Frontal cortex (tissue), 4 donors: ENCODE results near the gene PSTK. TPM values are rescaled to one million over a fixed set of nuclear protein-coding genes. Genes with fewer than 3 reads are reported as not detected.

Experiments used
- DNase-seq, 2 donors: peaks; one replicate each; pipeline ENCODE4 v3.0.0; 2012; ENCODE audit warnings: low spot score in 2 of 2
- FAIRE-seq: peaks from 2 replicates; lab custom pipeline; 2012; peaks lifted over from hg19 to GRCh38; lab: Jason Lieb, UNC
- total RNA-seq: library from RNA; depleted of rRNA; stranded (reverse); fragments of >200 nt; gene quantifications from one replicate; pipeline ENCODE4 v1.2.3, GENCODE V29; 2014
- donor health status: control.
- donor health status: control.
- donor health status: control.

The PSTK gene
- total RNA-seq, 1 donor from 2014 or later: 9.8 TPM

DNA sequence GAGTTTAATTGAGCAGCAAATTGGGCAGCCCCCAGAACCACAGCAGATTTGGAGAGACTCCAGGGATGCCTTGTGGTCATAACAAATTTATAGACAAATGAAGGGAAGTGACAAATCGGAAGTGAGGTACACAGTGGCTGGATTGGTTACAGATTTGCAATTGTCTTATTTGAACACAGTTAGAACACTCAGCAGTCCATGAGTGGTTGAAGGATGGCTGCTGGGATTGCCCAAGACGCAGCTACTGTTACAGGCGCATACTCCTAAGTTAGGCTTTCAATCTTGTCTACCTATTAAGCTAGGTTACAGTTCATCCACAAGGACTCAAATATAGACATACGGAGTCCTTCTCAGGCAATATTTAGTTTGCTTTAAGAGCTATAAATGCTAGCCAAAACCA lies 36.0 kb downstream of the PSTK start:
- FAIRE-seq: no peak
- no peak for DNase-seq

DNA sequence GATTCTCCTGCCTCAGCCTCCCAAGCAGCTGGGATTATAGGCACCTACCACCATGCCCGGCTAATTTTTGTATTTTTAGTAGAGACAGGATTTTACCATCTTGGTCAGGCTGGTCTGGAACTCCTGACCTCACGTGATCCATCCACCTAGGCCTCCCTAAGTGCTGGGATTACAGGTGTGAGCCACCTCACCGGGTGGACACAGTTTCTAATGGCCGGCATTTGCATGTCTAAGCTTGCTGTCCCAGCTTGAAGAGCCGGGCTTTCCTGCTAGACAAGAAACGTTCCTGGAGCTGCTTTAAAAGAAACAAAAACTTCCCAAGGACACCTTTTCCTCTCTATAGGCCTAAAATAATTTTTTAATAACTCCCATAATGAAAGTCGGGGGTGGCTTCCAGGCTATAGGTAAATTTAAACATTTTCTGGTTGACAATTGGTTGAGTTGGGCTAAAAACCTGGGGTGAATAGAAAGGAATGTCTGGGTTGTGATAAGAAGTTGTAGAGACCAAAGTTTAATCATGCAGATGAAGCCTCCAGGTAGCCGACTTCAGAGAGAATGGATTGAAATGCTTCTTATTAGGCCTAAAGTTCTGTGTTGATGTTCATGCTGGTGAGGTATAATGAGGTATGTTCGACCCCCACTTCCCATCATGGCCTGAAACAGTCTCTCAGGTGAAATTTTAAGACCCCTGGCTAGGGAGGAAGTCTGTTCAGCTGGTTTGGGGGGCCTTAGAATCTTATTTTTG lies 37.4 kb downstream of the PSTK start:
- FAIRE-seq: no peak

DNA sequence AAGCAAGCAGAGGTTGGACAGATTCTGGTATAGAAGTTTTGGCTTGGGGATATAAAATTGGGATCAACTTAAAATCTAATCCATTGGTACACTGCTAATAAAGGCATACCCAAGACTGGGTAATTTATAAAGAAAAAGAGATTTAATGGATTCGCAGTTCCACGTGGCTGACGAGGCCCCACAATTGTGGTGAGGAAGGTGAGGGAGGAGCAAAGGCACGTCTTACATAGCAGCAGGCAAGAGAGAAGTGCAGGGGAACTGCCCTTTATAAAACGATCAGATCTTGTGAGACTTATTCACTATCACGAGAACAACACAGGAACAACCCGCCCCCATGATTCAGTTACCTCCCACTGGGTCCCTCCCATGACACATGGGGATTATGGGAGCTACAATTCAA lies 38.3 kb downstream of the PSTK start:
- DNase-seq: no peak
- FAIRE-seq: no peak

More for the DNA sequence above, 37.4 kb downstream of the PSTK start:
- DNase-seq: no peak

DNA sequence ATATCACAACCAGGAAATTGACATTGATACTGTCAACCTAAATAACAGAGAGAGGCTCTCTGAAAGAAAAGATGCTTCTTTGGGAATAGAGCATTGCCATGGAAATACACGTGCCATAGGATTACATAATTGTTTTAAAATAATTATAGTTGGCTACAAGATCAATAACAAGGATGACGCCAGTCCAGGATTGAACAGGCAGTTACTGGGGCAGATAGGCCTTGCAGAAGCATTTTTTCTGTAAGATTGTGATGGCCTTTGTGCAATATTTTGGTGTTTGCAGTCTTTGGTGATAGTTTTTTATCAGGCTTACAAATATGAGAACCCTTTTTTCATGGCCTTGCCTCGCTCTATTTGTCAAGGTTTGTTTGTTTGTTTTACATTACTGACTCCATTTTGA lies 39.1 kb downstream of the PSTK start:
- DNase-seq (no peak), FAIRE-seq (no peak)

DNA sequence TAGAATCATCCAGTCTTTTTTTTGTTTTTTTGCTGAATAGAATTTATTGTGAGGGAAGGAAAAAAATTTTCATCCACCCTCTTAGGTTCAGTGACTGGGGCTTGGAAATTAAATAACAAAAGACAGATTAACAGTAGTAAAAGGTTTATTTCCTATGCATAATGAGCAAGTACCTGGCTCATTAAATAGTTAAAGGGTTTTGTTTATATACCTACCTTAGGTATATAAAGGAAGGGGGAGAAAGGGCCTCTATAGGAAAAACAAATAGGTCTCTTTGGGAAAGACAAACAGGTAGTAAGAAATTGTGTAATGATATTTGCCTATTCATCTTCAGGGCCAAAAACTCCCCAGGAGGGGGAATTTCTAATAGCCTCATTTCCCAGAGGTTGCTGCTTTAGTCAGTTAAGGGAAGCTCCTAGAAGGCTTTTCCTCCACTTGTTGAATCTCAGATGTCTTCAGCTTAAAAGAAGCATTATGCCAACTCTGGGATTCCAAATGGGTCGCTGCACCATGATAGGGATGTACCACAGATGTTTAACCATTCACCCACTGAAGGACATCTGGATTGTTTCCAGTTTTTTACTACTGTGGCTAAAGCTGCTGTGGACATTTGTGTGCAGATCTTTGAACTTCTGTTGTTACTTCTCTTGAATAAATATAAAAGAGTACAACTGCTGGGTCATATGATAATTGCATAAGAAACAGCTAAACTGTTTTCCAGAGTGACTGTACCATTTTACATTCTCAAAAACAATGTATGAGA lies 39.9 kb downstream of the PSTK start:
- DNase-seq: no peak
- no peak for FAIRE-seq

DNA sequence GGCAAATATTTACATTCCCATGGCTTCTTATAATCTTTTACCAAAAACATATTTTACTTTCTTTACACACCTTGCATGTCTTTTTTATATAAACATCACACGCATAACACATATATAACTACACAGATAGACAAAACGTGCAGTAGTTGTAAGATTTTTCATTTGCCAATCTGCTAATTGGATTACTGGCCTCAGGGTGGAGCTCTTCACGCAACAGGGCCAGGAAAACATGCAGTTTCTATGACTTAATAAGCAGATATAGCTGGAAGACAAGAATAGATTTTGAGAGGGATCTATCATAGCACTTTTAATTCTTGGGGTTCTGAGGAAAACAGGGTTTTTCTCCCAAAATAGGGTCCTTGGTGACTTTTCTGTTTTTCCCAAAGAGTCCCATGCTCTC lies 41.3 kb downstream of the PSTK start:
- no peak for FAIRE-seq
- no peak for DNase-seq

DNA sequence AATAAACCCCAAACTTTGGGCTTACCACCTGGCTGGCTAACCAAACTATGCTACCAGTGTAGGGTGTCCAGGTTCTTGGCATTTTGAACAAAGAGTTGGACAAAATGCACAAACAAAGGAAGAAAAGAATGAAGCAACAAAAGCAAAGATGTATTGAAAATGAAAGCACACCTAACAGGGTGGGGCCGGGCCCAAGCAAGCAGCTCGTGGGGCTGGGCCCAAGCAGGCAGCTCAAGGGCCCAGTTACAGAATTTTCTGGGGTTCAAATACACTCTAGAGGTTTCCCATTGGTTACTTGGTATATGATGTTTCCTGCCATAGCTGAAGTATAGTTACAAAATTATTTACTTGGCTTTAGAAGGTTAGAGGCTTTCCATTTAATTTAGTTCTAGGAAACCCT lies 44.3 kb downstream of the PSTK start:
- FAIRE-seq: no peak
- DNase-seq: no peak

DNA sequence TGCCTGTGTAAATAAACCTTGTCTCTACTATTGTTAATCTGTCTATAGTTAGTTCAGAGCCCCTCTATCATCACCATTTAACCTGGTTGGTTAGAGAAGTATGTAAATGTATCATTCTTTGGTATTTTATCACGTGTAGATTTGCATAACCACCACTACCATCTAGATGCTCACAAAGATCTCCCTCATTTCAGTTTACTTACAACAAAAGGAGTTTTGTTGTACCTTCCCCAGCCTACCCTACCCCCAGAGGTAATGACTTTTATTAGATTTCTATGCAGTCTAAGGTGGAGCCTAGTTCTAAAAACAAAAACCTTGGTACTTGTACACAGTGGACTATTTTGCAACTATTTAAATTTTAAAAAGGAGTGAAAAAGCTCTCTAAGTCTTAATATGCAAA lies 46.1 kb downstream of the PSTK start:
- FAIRE-seq: no peak

DNA sequence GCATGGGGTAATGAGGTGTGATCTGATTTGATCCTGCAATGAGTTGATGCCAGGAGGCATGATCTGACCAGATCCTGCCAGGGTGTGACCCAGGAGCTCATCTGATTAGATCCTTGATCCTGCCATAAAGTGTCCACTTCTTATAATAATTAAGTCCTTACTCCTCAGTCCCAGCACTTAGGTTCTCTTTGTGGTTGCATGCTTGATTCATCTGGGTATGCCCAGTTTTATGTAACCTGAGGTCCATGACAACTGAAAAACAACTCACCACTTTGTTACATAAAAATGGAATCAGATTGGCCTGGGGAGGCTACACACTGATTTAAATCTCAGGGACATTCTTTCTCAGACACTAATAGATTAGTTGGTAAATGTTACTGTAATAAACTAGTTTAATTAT lies 47.7 kb downstream of the PSTK start:
- DNase-seq (no peak), FAIRE-seq (no peak)

More for the DNA sequence above, 46.1 kb downstream of the PSTK start:
- no peak for DNase-seq

DNA sequence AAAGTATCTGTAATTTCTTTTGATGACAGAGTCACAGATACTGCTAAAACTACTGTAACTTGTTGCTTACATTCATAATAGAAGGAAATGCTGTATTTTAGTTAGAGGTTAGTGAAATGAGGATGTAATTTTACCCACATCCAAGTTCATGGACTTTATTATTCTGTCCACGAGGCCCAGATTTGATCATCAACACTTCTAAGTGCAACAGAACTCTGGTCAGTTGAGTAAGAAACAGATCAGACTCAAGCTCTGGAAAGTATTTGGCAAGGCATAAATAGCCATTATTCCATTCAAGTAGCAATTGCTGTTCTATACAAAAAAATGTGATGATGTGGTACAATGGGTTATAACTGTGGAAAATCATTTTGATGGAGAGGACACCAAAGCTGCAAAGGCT lies 50.9 kb downstream of the PSTK start:
- no peak for FAIRE-seq
- no peak for DNase-seq

DNA sequence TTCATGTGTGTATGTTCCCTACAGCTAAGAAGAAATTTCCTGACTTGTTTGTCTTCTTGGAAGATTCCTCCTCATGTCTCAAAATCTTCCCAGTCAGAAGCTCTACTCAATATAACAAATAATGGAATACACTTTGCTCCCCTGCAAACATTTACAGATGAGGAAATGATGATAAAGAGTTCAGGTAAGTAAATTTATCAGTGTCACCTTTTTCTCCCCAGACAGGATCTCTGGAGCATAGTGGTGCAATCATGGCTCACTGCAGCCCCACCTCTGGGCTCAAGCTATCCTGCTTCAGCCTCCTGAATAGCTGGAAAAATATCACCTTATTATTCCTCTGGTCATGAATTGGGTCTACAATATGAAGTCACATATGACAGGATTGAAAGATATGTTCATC lies 54.1 kb downstream of the PSTK start:
- no peak for DNase-seq
- FAIRE-seq: no peak

DNA sequence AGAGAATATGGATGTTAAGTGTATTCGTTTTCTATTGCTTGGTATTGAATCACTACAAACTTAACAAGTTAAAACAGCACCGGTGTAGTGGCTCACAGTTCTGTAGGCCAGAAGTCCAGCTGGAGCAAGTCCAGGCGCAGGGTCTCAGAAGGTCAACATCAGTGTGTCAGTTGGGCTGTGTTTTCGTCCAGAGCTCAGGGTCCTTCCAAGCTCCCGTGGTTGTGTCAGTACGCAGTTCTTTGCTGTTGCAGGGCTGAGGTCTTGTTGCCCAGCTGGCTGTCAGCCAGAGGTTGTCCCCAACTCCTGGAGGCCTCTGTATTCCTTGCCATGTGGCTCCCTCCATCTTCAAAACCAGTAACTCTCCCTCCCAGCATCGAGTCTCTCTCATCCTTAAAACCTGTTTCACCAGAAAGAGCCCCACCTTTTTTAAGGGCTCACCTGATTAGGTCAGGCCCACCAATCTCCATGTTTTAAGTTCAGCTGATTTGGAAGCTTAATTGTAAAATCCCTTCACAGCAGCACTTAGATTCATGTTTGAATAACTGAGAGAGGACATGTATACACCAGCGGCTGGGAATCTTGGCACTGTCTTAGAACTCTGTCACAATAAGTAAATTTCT lies 55.4 kb downstream of the PSTK start:
- DNase-seq: no peak
- no peak for FAIRE-seq

DNA sequence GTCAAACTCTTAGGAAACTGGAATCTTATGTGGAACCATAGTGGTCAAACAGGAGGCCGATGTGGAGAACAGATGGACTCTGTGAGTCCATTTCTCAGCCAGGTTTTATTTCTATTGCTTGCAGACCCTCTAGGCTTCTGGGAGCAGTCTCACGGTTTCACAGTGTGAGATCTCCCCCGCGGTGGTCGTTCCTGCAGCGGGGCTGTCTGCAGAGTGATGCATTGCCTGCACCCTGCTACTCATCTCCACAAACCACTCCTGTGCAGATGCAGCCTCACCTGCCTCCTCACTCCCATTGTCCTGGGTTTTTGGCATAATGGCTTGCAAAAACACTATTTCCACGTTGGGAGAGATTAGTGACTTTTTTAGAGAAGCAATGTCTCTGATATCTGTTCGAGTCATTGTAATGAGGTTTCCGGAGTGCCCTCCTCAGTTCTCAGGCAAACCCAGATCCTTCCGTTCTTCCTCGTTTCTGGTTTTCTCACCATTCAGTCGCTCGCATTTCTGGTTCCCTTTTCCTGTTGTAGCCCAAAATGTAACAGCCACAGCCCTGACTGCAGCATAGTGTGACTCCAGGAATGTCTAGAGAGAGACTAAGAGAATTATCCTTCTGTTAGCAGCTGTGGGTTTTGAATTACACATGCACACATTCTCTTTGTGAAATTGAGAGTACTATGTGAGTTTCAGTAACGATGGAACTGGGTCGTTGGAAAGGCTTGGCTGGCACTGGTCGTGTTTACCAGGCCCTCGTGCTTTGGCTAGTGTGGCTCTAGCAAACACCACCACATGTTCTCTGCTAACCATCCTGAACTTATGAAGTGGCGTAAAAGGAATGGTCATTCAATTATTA lies 58.8 kb downstream of the PSTK start:
- FAIRE-seq: no peak
- no peak for DNase-seq

DNA sequence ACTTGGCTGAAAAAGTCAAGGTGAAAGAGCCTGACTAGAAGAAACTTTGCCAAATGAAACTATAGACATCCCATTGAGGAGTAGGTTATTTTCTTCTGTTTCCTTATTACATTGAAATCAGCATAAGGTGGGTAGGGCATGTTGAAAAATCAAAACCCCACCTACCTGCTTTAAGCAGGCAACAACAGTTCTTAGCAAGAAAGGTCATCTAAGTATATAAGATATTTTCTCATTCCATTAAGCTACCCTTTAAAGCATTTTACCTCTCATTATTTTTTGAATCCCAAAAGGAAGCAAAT lies 59.4 kb downstream of the PSTK start:
- DNase-seq (no peak), FAIRE-seq (no peak)

Other genes starting within 250 kb of the PSTK start
- 0.41 TPM for gene CUZD1, start 134.5 kb upstream of the PSTK start, total RNA-seq
- 2.9 TPM for gene FAM24B, start 100.8 kb upstream of the PSTK start, total RNA-seq
- not detected for gene FAM24A, start 69.8 kb upstream of the PSTK start, total RNA-seq
- 34.6 TPM for gene C10orf88, start 26.2 kb upstream of the PSTK start, total RNA-seq
- 9.8 TPM for gene IKZF5, start 28.4 kb downstream of the PSTK start, total RNA-seq
- 14.3 TPM for gene ACADSB, start 28.6 kb downstream of the PSTK start, total RNA-seq
- gene HMX3, start 155.6 kb downstream of the PSTK start, total RNA-seq: not detected
- gene HMX2, start 167.7 kb downstream of the PSTK start, total RNA-seq: not detected
- 90.1 TPM for gene BUB3, start 174.0 kb downstream of the PSTK start, total RNA-seq